HG03439 (cell line): ENCODE results near the gene TCF7L1.
"Not testable (repeated sequence)": the region's sequence is repeated elsewhere in the genome, so short reads cannot be mapped to it uniquely, and the experiment has no call there.

ENCODE experiments used
- ATAC-seq: cut with Tn5 transposase; IDR thresholded peaks from one replicate; pipeline ENCODE4 v1.9.1; 2021; ENCODE audit warnings: mild to moderate bottlenecking, moderate library complexity; ENCODE audit not compliant: unreplicated experiment

The TCF7L1 gene

DNA sequence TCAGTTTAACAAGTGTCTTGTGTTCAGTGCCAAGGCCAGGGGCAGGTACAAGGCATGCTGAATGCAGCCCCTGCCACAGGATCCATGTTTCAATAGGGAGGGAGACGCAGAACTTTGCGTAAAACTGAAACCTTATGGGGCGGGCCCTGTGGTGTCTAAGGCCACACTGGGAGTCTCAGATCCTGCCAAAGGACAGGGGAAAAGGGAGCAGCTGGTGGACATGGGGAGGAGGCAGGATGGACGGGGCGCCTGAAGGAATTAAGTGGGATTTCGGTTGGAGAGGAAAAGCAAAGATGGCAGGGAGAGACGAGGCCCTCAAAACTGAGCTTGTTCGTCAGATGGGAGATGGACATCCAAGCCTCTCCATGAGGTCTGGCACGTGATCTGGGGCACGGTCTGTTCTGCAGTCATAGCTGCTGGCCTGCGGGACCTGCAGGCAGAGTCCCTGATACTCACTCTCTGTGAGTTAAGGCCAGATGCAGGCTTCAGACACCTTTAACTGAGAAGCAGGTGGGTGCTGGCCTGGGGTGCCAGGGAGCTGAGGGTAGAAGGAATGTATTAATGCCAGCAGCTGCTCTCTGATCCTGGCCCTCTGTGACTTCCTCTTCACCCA is 48.8 kb downstream of the TCF7L1 start:
- ATAC-seq = no peak

DNA sequence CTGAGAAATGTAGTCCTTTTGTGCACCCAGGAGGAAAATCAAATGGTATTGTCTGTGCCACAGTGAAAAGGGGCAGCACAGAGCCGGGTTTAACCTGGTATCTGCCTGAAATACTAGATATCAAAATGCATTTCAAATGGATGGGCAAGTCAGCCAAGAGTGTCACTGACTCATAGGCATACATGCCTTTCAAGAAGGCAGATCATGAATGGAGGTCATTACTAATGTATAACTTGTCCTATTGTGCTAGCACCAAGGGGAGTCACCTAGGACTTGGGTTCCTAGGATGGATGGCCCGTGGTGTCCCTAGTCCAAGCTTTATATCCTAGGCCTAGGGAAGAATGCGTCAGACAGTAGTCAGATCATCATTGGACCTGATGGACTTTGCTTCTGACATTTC is 49.9 kb downstream of the TCF7L1 start:
- no peak for ATAC-seq

DNA sequence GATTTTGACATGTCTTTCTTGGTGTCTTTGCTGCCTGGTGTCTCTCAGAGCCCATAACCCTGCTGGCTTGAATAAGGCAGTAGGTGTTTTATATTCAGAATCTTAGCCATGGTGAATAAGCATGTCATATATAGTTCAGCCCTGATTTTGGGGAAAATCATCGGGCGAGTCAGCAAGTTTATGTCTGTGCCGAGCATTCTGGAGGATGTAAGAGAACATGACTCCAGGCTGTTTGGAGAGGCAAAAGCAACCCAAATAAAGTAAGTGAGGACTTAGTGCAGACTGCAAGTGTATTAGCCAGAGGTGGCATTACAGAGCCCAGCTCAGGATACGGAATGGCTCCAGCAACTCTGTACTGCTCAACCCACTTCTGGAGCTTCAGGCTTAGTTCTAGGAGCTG is 50.3 kb downstream of the TCF7L1 start:
- ATAC-seq = no peak

- ATAC-seq = no peak
Measured at GRCh38 chr2:85184231-85184630, 51.0 kb downstream of the TCF7L1 start.

DNA sequence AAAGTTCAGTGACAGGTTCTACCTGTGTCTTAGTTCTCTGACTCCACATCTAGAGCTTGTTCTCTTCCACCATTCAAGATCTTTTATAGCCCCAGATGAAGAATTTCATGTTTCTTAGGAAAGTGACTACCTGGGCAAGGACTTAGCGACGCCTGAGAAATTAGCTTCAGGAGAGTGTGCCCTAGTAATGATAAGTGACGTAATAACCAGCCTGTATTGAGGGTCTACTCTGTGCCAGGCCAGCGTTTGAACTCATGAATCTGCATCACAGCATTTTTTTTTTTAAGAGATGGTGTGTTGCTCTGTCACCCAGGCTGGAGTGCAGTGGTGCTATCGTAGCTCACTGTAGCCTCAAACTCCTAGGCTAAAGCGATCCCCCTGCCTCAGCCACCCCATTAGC is 51.8 kb downstream of the TCF7L1 start:
- ATAC-seq = no peak

- ATAC-seq = no peak
Measured at GRCh38 chr2:85185431-85185940, 52.3 kb downstream of the TCF7L1 start.

GRCh38 chr2:85187069-85187468 is 53.9 kb downstream of the TCF7L1 start:
- no peak for ATAC-seq

DNA sequence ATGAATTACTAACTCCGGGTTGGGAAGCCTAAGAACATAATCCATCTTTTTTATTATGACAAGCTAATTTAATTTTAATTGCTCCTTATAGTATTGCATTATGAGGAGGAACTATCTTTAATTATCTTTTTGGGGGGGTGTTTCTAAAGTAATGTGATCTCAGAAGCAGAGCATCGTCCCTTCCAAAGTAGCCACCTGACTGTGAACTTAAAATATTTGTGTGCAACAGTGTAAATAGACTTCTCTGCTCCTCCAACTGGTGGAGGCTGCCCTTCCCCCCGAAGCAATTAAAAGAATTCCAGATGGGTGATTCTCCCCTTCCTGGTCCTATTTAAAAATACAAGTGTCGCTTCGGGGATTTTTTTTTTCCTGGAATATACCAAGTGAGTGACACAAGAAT is 55.7 kb downstream of the TCF7L1 start:
- ATAC-seq = no peak

DNA sequence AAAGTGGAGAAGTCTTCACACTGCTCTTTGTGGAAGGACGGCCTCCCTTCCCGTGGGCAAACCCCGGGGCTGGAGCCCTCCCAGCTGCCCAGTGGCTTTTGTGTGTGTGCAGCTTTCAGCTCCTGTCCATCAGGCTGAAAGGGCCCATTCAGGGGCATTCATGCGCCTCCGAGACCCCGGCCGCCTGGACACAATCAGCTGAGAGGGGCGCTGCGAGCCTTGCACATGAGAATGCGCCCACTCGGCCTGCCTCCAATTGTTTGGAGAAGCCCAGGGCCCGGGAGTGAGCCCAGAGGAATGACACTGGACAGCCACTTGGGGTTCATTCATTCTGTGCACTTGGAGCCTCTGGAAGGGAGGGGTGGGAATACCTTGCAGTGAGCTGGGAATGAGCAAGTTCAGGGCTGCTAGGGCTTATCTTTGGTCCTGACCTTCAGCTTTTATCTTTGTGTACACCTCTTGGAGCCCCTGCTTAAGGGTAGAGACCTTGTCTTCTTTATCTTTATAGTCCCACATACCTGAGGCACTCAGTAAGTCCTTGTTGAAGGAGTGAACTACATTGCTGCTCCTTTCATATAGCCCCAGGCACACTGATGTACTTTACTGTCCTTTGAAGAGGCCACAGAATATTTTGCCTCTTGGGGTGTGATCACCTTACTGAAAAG is 56.5 kb downstream of the TCF7L1 start:
- no peak for ATAC-seq

DNA sequence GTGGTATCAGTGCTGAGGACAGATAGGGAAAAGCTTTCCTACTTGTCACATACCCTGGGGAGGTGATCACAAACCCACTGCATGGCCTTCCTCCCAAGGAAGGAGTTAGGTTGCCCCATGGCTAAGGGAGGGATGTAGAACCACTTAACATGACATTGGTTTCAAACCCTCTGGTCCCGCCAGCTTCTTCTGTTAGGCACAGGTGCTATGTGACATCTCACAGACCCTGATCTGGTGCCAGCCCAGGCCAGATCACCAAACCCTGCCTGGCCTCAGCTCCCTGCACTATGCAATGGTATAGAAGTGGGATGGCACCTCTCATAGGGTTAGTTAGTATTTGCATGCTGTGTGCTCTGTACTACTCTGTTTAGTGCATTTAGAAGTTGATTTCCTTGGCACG is 58.0 kb downstream of the TCF7L1 start:
- ATAC-seq = no peak

- ATAC-seq = no peak
Measured at GRCh38 chr2:85194780-85195480, 61.7 kb downstream of the TCF7L1 start.

GRCh38 chr2:85195956-85196355 is 62.8 kb downstream of the TCF7L1 start:
- no peak for ATAC-seq

- ATAC-seq = no peak
Measured at GRCh38 chr2:85199698-85200097, 66.5 kb downstream of the TCF7L1 start.

DNA sequence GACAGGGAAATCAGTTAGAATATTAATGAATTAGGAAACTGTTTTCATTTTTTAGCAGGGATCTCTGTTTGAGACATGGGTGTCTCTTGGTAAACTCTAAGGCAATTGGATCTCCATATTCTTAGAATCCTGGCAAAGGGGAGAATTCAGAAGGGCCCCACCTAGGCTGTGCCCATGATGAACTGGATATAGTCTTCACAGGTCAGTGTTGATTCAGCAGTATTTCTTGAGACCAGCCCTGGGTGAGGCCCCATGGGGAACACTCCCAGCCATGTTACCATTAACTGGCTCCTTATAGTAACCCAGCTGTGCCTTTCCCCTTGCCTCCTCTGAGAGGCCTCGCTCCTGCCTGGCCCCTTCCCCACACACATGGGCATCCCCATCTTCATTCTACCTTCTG is 76.7 kb downstream of the TCF7L1 start:
- ATAC-seq = no peak

DNA sequence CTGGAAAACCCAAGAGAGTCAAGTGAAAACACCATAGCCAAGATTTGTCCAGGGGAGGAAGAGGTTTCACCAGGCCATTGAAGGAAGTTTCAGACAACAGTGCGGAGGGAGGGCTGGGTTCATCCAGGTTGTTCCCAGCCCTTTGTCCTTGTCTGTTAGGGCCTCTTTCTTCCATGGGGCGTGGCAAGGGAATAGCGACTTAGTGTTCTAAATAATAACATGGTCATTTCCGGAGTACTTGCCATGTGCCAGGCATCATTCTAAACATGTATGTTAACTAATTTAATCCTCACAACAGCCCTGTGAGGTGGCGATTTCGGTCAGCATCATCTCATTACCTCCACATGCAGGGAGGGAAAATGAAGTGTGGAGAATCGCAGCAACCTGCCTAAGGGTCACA is 77.3 kb downstream of the TCF7L1 start:
- ATAC-seq = no peak

GRCh38 chr2:85211606-85212005 is 78.4 kb downstream of the TCF7L1 start:
- ATAC-seq = not testable (repeated sequence)

DNA sequence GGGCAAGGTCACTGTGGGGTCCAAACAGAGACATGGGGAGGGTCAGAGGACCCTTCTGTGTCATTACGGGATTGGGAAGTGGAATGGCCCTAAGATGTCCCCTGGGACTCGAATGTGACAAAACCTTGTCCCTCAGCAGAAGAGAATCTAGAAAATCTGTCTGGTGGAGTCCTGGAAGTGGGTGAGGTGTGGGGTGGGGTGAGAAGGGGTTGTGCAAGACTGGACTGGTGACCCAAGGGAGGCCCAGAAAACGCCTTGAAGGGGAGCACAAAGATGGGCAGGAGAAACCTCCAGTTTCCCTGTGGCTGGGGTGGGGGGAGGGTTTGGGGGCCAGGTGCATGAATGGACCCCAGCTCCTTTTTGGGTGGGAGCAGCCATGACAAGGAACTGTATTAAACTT is 79.6 kb downstream of the TCF7L1 start:
- ATAC-seq = no peak

DNA sequence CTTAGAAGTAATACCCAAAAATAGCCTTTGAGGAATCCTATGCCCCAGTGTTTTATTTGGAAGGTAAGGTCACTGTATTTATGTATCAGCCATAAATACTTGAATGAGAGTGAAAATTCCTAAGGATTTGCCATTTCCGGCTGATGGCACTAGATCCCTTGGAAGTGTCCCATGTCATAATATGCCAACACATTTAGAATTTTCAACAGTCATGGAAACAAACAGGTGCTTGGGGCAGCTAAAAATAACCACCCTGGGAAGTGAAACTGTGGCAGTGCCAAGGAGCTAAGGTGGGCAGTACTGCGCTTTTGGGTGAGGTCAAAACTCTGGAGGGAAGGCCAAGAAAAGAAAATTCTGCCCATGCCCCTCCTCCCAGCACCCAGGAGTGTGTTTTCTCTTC is 80.2 kb downstream of the TCF7L1 start:
- ATAC-seq = no peak

DNA sequence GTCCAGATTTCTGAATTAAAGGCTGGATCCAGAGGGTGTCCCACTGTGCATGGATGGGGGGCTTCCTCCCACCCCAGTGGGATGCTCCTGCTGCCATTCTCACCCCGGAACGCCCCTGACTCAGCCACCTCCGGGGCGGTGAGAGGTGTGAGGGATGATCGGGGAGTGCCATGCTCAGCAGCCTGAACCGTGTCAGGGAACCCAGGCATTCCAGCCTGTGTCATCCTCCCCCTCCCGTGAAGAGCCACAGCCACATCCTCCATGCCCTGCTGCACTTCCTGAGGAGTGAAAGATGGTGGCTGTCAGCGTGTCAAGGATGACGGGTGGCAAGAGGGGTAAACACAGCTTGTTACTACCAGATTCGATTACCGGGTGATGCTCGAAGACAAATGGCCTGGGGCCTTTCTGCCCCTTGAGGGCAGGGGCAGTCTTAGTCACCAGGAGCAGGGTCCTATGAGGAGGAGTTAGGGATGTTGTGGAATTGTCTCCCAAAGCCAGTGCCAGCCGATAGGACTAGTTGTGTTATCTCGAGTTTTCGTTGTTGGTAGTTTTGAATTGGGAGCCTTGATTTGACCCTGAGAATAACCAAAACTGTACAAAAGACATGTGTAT is 80.8 kb downstream of the TCF7L1 start:
- no peak for ATAC-seq

- no peak for ATAC-seq
Measured at GRCh38 chr2:85215081-85215447, 81.9 kb downstream of the TCF7L1 start.

- no peak for ATAC-seq
Measured at GRCh38 chr2:85215448-85216401, 82.5 kb downstream of the TCF7L1 start.
